Measurements from ENCODE around the gene PYGO1.
"Not testable (repeated sequence)": the region's sequence is repeated elsewhere in the genome, so short reads cannot be mapped to it uniquely, and the experiment has no call there.

The PYGO1 gene

DNA sequence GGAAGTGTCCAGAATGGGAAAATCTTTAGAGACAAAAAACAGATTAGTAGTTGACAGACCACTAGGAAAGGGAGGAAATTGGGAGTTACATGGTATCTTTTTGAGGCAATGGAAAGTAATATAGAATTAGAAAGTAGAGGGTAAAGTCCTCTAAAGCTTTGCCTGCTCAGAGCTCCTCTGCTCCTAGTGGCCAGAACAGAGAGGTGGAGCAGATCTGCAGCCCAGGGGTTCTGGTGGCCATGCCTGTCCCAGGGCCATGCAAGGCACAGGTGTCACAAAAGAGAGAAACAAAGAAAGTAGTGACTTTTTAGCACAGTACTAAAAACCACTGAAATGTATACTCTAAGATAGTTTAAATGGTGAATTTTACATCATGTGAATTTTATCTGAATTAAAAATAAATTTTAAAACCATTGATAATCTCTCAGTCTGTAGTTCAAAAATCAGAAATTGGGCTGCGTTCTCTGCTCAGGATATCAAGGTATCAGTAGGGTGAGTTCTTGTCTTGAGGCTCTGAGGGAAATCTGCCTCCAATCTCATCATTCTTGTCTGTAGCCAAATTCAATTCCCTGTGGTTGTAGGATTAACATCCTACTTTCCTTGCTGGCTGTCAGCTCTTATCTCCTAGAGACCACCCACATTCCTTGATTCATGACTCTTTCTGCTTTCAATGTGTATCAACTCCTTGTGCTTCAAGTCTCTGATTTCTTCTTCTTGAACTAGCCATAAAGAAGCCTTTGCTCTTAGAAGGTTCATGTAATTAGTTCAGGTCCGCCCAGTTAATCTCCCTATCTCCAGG is 23.6 kb downstream of the PYGO1 start:
- no peak for DNase-seq

DNA sequence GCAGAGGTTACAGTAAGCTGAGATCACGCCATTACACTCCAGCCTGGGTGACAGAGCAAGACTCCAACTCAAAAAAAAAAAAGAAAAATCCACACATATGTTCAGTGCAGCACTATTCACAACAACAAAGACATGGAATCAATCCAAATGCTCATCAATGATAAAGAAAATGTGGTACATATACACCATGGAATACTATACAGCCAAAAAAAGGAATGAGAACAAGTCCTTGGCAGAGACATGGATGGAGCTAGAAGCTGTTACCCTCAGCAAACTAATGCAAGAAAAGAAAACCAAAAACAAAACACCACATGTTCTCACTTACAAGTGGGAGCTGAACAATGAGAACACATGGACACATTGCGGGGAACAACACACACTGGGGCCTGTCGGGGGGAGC is 25.5 kb downstream of the PYGO1 start:
- DNase-seq, result no peak

- no peak for DNase-seq
These were observed 33.1 kb downstream of the PYGO1 start for GRCh38 chr15:55555089-55555488.

- DNase-seq, result no peak
These were observed 35.2 kb downstream of the PYGO1 start for GRCh38 chr15:55552926-55553325.

- no peak for DNase-seq
These were observed 35.7 kb downstream of the PYGO1 start for GRCh38 chr15:55552451-55552850.

DNA sequence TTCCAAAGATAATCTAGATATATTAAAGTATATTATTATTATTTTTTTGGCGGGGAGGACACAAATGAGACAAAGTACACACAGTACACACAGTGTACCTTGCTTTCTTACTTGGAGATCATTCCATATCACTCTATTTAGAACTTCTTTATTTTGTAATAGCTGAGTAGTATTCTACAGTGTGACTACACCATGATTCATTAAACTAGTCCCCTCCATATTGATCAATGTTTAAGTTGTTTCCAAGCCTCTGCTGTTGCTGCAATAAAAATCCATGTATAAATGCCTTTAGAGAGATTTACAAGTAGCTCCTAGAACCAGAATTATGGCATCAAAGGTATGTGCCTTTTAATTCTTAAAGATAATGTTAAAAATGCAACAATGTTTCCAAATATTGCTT is 38.8 kb downstream of the PYGO1 start:
- DNase-seq, result no peak

GRCh38 chr15:55546718-55547117 is 41.4 kb downstream of the PYGO1 start:
- no peak for DNase-seq

GRCh38 chr15:55535436-55535835 is 52.7 kb downstream of the PYGO1 start:
- no peak for DNase-seq

GRCh38 chr15:55532944-55533343 is 55.2 kb downstream of the PYGO1 start:
- no peak for DNase-seq

DNA sequence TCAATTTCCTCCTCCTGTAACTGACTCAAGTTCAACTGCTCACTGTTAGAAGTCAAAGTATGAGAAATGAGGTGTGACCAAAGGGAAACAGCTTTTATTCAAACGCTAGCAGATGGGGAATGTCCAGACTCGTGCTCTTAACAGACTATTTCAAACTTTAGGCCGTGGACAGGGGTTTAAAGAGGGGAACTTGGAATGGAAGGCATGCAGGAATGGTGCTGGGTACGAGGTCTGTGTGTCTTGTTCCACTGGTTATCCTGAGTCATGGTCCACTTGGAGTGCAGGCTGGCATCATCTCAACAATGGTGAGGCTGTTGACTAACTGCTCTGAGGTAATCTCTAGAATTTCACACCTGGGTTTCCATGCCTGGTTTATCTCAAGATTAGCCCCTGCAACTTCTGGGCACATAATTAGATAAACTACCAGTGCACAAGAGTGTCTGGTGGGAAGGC is 57.3 kb downstream of the PYGO1 start:
- DNase-seq, result no peak

DNA sequence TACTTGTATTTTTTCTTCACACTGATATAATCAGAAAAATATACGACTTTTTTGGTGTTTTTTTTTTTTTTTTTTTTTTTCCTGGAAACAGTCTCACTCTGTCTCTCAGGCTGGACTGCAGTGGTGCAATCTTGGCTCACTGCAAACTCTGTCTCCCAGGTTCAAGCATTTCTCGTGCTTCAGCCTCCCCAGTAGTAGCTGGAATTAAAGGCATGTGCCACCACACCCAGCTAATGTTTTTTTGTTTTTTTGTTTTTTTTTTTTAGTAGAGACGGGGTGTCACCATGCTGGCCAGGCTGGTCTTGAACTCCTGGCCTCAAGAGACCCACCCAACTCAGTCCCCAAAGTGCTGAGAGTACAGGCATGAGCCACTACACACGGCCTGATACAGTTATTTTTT is 59.3 kb downstream of the PYGO1 start:
- DNase-seq, result no peak

GRCh38 chr15:55527150-55527549 is 61.0 kb downstream of the PYGO1 start:
- DNase-seq, result no peak

DNA sequence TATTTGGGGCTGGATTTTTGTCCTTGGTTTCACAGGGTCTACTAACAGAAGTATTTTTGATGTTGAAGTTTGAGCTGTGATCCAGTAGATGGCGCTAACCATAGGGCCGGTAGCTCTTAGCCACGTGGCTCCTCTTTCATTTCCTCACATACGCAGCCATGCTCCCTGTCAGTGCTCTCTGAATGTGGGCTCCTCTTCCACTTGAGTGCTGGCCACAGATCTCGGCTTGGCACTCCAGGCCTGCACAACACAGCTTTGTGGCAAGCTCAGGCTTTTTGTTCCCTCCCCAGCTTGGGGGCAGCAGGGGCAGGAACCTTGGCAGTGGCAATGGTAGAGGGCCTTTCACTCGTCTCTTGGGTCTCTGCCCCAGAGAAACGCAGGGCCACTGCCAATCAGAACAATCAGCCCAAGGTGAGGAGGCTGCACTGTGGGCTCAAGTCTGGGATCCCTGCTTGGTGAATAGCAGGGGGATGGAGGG is 61.5 kb downstream of the PYGO1 start:
- DNase-seq, result no peak

DNA sequence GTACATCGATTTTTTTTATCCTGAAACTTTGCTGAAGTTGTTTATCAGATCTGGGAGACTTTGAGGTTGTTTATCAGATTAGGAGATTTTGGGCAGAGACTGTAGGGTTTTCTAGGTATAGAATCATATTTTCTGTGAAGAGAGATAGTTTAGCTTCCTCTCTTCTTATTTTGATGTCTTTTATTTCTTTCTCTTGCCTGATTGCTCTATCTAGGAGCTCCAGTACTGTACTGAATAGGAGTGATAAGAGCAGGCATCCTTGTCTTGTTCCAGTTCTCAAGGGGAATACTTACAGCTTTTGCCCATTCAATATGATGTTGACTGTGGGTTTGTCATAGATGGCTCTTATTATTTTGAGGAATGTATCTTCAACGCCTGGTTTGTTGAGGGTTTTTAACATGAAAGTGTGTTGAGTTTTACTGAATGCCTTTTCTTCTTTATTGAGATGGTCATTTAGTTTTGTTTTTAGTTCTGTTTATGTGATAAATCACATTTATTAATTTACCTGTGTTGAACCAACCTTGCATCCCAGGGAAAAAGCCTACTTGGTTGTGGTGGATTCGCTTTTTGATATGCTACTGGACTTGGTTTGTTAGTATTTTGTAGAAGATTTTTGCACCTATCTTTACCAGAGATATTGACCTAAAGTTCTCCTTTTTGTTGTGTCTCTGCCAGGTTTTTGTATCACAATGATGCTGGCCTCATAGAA is 65.2 kb downstream of the PYGO1 start:
- DNase-seq, result no peak

DNA sequence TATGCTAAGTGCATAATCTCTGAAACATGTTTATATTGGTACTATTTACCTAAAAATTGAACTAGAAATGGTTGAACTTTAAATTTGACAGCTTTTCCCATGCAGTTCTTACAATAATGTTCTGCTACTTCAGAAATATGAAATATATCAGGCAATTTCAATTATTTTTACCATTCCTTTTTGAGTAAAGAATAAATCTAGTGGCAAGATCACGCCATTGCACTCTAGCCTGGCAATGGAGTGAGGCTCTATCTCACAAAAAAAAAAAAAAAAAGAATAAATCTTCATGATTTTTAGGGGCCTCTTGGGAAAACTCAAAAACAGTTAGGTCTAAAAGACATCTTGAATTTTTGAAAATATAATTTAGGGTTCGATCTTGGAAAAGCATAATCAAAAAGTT is 69.5 kb downstream of the PYGO1 start:
- no peak for DNase-seq

- DNase-seq, result no peak
These were observed 70.1 kb downstream of the PYGO1 start for GRCh38 chr15:55518009-55518408.

DNA sequence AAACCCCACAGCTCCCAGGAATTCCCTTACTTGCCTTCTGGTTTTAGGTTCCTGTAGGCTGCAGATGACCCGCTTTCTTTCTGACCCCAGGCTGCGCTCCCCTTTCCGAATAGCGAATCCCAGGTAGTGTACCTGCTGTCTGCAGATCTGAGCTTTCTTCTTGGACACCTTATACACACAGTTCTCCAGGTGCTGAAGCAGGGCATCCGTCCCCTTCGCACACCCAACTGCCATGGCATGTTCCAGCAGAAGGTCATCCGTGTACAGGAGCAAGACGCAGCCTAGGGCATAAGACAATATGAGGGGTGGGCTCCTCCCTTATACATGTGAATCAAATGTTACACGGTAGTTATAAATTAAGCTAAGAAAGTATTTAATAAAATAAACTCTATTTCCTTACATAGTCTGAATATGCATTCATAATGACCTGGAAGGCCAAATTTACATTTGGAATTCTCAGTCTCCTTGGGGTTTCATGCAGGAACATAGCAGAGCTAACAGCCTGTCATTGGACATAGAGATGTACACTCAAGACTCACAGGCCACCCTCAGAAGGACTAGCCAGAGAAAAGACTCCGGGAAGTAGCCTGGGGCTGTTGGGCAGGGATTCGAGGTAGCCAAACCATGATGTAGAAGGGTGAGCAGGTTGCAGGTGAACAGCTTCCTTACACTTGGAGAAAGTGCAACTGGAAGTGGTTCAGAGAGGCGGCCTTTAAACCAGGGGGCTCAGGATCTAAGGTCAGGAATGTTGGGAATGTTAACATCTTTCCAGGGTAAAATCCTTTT is 72.0 kb downstream of the PYGO1 start:
- DNase-seq, result no peak

DNA sequence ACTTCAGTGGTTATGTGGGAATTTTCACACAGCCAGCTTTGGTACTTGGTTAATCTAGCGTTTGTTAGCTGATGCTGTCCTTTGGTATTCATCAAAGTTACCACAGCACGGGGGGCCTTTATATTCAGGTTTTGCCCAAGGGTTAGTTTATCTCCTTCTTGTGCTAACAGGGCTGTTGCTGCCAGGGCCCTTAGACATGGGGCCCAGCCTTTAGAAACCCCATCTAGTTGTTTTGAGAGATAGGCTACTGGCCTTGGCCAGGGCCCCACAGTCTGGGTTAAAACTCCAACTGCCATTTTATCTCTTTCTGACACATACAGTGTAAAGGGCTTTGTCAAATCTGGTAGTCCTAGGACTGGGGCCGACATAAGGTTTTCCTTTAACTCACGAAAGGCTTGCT is 72.7 kb downstream of the PYGO1 start:
- no peak for DNase-seq

GRCh38 chr15:55514414-55514850 is 73.7 kb downstream of the PYGO1 start:
- no peak for DNase-seq

DNA sequence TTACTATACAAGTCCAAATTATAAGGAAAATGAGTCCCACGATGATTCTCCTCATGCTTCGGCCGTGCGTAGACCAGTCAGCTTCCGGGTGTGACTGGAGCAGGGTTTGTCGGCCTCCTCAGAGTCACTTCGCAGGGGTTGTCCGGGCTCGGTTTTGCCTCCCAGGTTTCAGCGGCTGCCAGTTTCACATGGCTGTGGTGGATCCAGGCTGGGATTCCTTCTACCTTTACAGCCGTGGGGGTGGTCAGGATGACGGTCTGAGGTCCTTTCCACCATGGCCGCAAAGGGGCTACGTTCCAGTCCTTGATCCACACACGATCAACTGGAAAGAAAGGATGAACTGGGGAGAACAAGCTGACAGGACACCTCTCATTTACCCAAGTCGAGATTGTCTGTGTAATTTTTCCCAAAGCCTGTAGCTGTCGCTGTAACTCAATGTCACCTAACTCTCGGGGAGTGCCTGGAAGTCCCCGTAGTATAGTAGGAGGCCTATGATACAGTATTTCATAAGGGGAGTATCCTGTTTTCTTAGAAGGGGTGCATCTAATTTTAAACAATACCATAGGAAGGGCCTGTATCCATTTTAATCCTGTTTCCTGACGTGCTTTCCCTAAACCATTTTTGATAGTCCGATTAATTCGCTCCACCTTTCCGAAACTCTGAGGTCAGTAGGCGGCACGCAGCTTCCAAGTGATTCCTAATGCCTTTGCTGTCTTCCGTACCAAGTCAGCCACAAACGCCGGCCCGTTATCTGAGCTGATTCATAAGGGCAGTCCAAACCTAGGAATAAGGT is 74.3 kb downstream of the PYGO1 start:
- DNase-seq, result not testable (repeated sequence)

DNA sequence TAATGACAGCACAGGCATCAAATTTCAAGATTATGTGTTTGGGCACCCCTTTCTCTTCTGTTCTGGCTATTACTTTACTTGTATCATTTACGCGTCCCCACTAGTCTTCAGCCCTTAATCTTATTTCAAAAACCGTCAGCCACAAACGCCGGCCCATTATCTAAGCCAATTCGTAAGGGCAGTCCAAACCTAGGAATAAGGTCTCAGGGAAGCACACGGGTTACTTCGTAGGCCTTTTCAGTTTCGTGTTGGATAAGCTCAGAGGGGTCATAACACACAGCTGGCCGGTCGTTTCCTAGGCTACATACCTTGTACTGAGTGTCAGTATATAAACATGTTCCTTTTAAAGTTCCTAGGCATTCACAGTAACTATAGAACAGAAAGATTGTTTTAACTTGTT is 75.0 kb downstream of the PYGO1 start:
- DNase-seq, result no peak

DNA sequence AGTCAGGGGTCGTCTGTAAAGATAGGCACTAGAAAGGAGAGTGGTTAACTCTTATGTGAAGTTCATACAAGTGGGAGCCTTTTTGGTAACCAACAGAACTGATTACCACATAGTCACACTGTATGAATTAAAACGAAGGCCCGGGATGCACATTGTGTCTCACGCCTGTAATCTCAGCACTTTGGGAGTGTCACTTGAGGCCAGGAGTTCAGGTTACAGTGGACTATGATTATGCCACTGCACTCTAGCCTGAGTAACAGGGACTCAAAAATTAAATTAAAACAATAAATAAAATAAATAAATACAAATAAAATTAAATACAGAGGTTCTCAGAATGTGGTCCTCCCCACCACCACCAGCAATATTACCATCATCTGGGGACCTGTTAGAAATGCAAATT is 80.6 kb downstream of the PYGO1 start:
- no peak for DNase-seq

GRCh38 chr15:55505407-55505806 is 82.7 kb downstream of the PYGO1 start:
- DNase-seq, result not testable (repeated sequence)
